AG04450 (cell line): ENCODE results near the gene GATD1. TPM values are rescaled to one million over a fixed set of nuclear protein-coding genes. Genes with fewer than 3 reads are reported as not detected.

Source experiments
- CTCF ChIA-PET: fragments of 300-600, 350-600 bp; formaldehyde crosslinking; extraction: SDS; loops from one replicate; lab custom pipeline; 2022; ENCODE audit warnings: antibody characterized with exemption, inconsistent platforms; lab: Charles Lee
- POLR2A ChIA-PET: fragments of 350-600 bp; formaldehyde crosslinking; extraction: SDS; loops from one replicate; lab custom pipeline; 2021; ENCODE audit warnings: antibody characterized with exemption, inconsistent platforms; lab: Yijun Ruan, JAX
- DNase-seq: peaks from one replicate; pipeline ENCODE4 v3.0.0-alpha.2; 2011; ENCODE audit warnings: low read depth, low spot score
- H3K27ac ChIP-seq: one replicate; pipeline ENCODE4 v1.5.1; 2012; ENCODE audit warnings: low read depth, low read length, control low read depth
- H3K27me3 ChIP-seq: one replicate; pipeline ENCODE4 v1.6.0; 2012; ENCODE audit warnings: low read length; ENCODE audit not compliant: control insufficient read depth, insufficient read depth
- H3K4me3 ChIP-seq: 2 replicates; pipeline ENCODE4 v1.5.1; 2011; ENCODE audit warnings: mild to moderate bottlenecking, low read depth, low read length, control low read depth
- H3K9me3 ChIP-seq: 2 replicates; pipeline ENCODE4 v1.5.1; 2012; ENCODE audit warnings: low read length; ENCODE audit not compliant: control insufficient read depth, insufficient read depth
- CTCF ChIP-seq: IDR thresholded peaks from 2 replicates; pipeline ENCODE4 v1.5.1; 2011; ENCODE audit warnings: low read depth, low read length, control low read depth, inconsistent platforms
- polyA plus RNA-seq: library from polyadenylated mRNA; depleted of rRNA; stranded (reverse); fragments of >200 nt; gene quantifications from 2 replicates; pipeline ENCODE4 v1.2.3, GENCODE V29; 2011

The GATD1 gene
- polyA plus RNA-seq, 1 experiment = 15.0 TPM

- H3K27me3 ChIP-seq = no peaks in the 10 kb centered on the region
- POLR2A ChIA-PET = no interaction called here
- H3K4me3 ChIP-seq = no peak overlapping the region
- no peak overlapping the region for H3K27ac ChIP-seq
- CTCF ChIA-PET = no interaction called here
- DNase-seq = no peak
- no peak for TF ChIP-seq CTCF
- no peaks in the 10 kb centered on the region; the same call in 1 of the 2 replicates for H3K9me3 ChIP-seq
These were observed 15.2 kb upstream of the GATD1 start for GRCh38 chr11:792535-792821.

- Histone ChIP-seq H3K27me3 (no peaks in the 10 kb centered on the region), H3K27ac (no peak overlapping the region), H3K4me3 (no peak overlapping the region), H3K9me3 (no peaks in the 10 kb centered on the region; the same call in 1 of the 2 replicates)
- no peak for DNase-seq
- ChIA-PET POLR2A (no interaction called here), CTCF (no interaction called here)
- no peak for TF ChIP-seq CTCF
These were observed 14.6 kb upstream of the GATD1 start for GRCh38 chr11:791658-792534.

- ChIA-PET CTCF (no interaction called here), POLR2A (interaction anchor here (2.0 kb wide), 1 partner anchor 15 kb away, joined by 9 read pairs; the partner anchor contains the start of gene GATD1)
- TF ChIP-seq CTCF = no peak
- H3K27ac ChIP-seq = no peak overlapping the region
- DNase-seq = no peak
- no peak overlapping the region for H3K4me3 ChIP-seq
- no peaks in the 10 kb centered on the region; the same call in 1 of the 2 replicates for H3K9me3 ChIP-seq
- H3K27me3 ChIP-seq = no peaks in the 10 kb centered on the region
These were observed 13.7 kb upstream of the GATD1 start for GRCh38 chr11:790721-791564.

- Histone ChIP-seq H3K27ac (no peak within 1 kb of the TSS), H3K4me3 (peak within 1 kb of the TSS; percentile 57), H3K27me3 (no peaks in the 10 kb centered on the region), H3K9me3 (no peaks in the 10 kb centered on the region; the same call in 1 of the 2 replicates)
- ChIA-PET POLR2A (interaction anchor here (0.9 to 2.0 kb wide), 3 partner anchors 14 to 40 kb away, joined by 3 to 9 read pairs (median 3); partner anchors contain the start of genes GATD1 and RPLP2), CTCF (no interaction called here)
- no peak for TF ChIP-seq CTCF
- DNase-seq = no peak
These were observed 12.7 kb upstream of the GATD1 start, which contains the start of gene CEND1 for GRCh38 chr11:789943-790342. Gene CEND1 (minus strand): TSS chr11:790090. CDS start chr11:788576, 1,514 bp downstream.
